HCT116 (cell line): ENCODE results near the gene PLSCR4. TPM values are rescaled to one million over a fixed set of nuclear protein-coding genes. Genes with fewer than 3 reads are reported as not detected.

ENCODE experiments used
- ATAC-seq: fragments of 200-7000 bp; cut with Tn5 transposase; 2 replicates; pipeline ENCODE4 v1.9.1; 2020; ENCODE audit warnings: mild to moderate bottlenecking, moderate library complexity
- BruUV-seq: library from RNA; stranded (reverse); fragments of 400-500 nt; replicated peaks from 2 replicates; lab custom pipeline; 2021; lab: Mats Ljungman, UMichigan
- CTCF ChIA-PET: fragments of 300-600 bp; sonication (Branson Sonifier 250); formaldehyde crosslinking; loops from one replicate; lab custom pipeline; 2021; ENCODE audit warnings: antibody characterized with exemption; lab: Charles Lee
- POLR2A ChIA-PET: fragments of 300-600, 350-600 bp; sonication (Branson Sonifier 250); formaldehyde crosslinking; loops from one replicate; lab custom pipeline; 2021; ENCODE audit warnings: antibody characterized with exemption; lab: Charles Lee
- RAD21 ChIA-PET, 2 experiments: fragments of 300-600 bp; sonication (Branson Sonifier 250); formaldehyde crosslinking; loops; one replicate each; lab custom pipeline; 2023; ENCODE audit warnings: low total read pairs in 2 of 2; ENCODE audit not compliant: uncharacterized antibody in 2 of 2, unreplicated experiment in 2 of 2, low non-redundant PET in 1 of 2; lab: Charles Lee
- DNase-seq: peaks from one replicate; pipeline ENCODE4 v3.0.0-alpha.2; 2010; ENCODE audit warnings: low read depth, low spot score
- H2AFZ ChIP-seq: fragments of 200-600 bp; shearing (Covaris generic), sonication (generic); 2 replicates; pipeline ENCODE4 v1.6.1; 2017; ENCODE audit warnings: low read depth, mixed run types, mixed read lengths, antibody characterized with exemption, low read length; ENCODE audit not compliant: poor library complexity, severe bottlenecking
- H3K27ac ChIP-seq: 2 replicates; pipeline ENCODE4 v1.5.1; 2012; ENCODE audit warnings: low read depth, low read length
- H3K27me3 ChIP-seq: fragments of 200-600 bp; sonication (generic); 2 replicates; pipeline ENCODE4 v1.6.1; 2016; ENCODE audit warnings: mixed run types, low read length, mixed read lengths; ENCODE audit not compliant: insufficient read depth
- H3K36me3 ChIP-seq, 2 experiments: fragments of 200-500 bp in 1 of 2; fragments of 200-600 bp in 1 of 2; sonication (Bioruptor generic) in 1 of 2; sonication (generic) in 1 of 2; 2 replicates each; pipeline versions ENCODE4 v1.5.1 to v1.6.1; 2014 to 2016; ENCODE audit warnings: low read length in 2 of 2, inconsistent platforms in 1 of 2, mixed read lengths in 1 of 2, mixed run types in 1 of 2; ENCODE audit not compliant: insufficient read depth in 2 of 2, control insufficient read depth in 1 of 2
- H3K4me1 ChIP-seq, 2 experiments: fragments of 200-600 bp in 1 of 2; sonication (generic) in 1 of 2; 2 replicates each; pipeline versions ENCODE4 v1.5.1 to v1.6.1; 2012 to 2017; ENCODE audit warnings: low read length in 2 of 2, inconsistent platforms in 1 of 2, mild to moderate bottlenecking in 1 of 2, mixed read lengths in 1 of 2, mixed run types in 1 of 2, moderate library complexity in 1 of 2; ENCODE audit not compliant: insufficient read depth in 2 of 2, control insufficient read depth in 1 of 2
- H3K4me2 ChIP-seq: fragments of 200-600 bp; sonication (generic); 2 replicates; pipeline ENCODE4 v1.6.1; 2017; ENCODE audit warnings: mixed run types, low read length, mixed read lengths
- H3K4me3 ChIP-seq, 2 experiments: fragments of 200-600 bp in 1 of 2; sonication (generic) in 1 of 2; replicated peaks in 1 of 2; 2 replicates each; pipeline ENCODE4 v1.5.1; 2011 to 2016; ENCODE audit warnings: low read length in 2 of 2, control low read depth in 1 of 2, low read depth in 1 of 2, mild to moderate bottlenecking in 1 of 2, mixed read lengths in 1 of 2, mixed run types in 1 of 2
- H3K79me2 ChIP-seq: fragments of 200-600 bp; sonication (generic); 2 replicates; pipeline ENCODE4 v1.6.1; 2017; ENCODE audit warnings: mild to moderate bottlenecking, mixed run types, low read length, moderate library complexity, mixed read lengths; ENCODE audit not compliant: insufficient read depth
- H3K9ac ChIP-seq: fragments of 200-600 bp; sonication (generic); 2 replicates; pipeline ENCODE4 v1.6.1; 2016; ENCODE audit warnings: low read length, mixed read lengths
- H3K9me2 ChIP-seq: fragments of 200-600 bp; sonication (generic), shearing (Covaris generic); 2 replicates; pipeline ENCODE4 v1.6.1; 2017; ENCODE audit warnings: mixed run types, mild to moderate bottlenecking, moderate library complexity; ENCODE audit not compliant: insufficient read depth
- H3K9me3 ChIP-seq, 2 experiments: fragments of 200-500 bp in 1 of 2; fragments of 200-600 bp in 1 of 2; sonication (Bioruptor generic) in 1 of 2; sonication (generic) in 1 of 2; 2 replicates each; pipeline ENCODE4 v1.6.1; 2014 to 2017; ENCODE audit warnings: low read length in 2 of 2, mixed read lengths in 2 of 2, inconsistent platforms in 1 of 2, low read depth in 1 of 2, mild to moderate bottlenecking in 1 of 2, mixed run types in 1 of 2, moderate library complexity in 1 of 2; ENCODE audit not compliant: control insufficient read depth in 1 of 2, insufficient read depth in 1 of 2
- H4K20me1 ChIP-seq: fragments of 200-600 bp; sonication (generic), shearing (Covaris generic); 2 replicates; pipeline ENCODE4 v1.6.1; 2017; ENCODE audit warnings: mixed run types, mild to moderate bottlenecking, moderate library complexity; ENCODE audit not compliant: insufficient read depth
- CBX3 ChIP-seq: IDR thresholded peaks from 2 replicates; pipeline ENCODE4 v1.6.1; 2012; ENCODE audit warnings: low read depth
- EZH2 ChIP-seq: fragments of 200-600 bp; sonication (generic); IDR thresholded peaks from 2 replicates; pipeline ENCODE4 v1.6.1; 2017; ENCODE audit warnings: antibody characterized with exemption, mixed run types
- JUND ChIP-seq: IDR thresholded peaks from 2 replicates; pipeline ENCODE4 v1.6.1; 2012
- SIN3A ChIP-seq: IDR thresholded peaks from 2 replicates; pipeline ENCODE4 v1.6.1; 2012; ENCODE audit warnings: low read depth
- SP1 ChIP-seq: IDR thresholded peaks from 2 replicates; pipeline ENCODE4 v1.6.1; 2012; ENCODE audit warnings: low read depth
- SRF ChIP-seq: IDR thresholded peaks from 2 replicates; pipeline ENCODE4 v1.6.1; 2012; ENCODE audit warnings: low read depth
- YY1 ChIP-seq: IDR thresholded peaks from 2 replicates; pipeline ENCODE4 v1.6.1; 2011; ENCODE audit warnings: low read length, low read depth, moderate library complexity, mild to moderate bottlenecking; ENCODE audit not compliant: insufficient replicate concordance; ENCODE audit errors: extremely low read depth
- intact Hi-C: fragments of 100-400 bp; cut with micrococcal nuclease; formaldehyde crosslinking; loops from 2 replicates; pipeline ENCODE4 v1.10.0; 2022
- total RNA-seq: library from RNA; stranded (reverse); gene quantifications from one replicate; pipeline ENCODE4 v1.2.1, GENCODE V29; 2021; ENCODE audit not compliant: unreplicated experiment
- TF ChIP-seq, protein P1 (sequence below): IDR thresholded peaks from 2 replicates; pipeline ENCODE4 v1.6.1; 2011; ENCODE audit warnings: mild to moderate bottlenecking, low read length, moderate library complexity; ENCODE audit not compliant: insufficient replicate concordance; ENCODE audit errors: extremely low read depth
- TF ChIP-seq, protein P2 (sequence below), 3 experiments: fragments of 200-600 bp in 1 of 3; sonication (generic) in 1 of 3; IDR thresholded peaks in 2 of 3; conservative IDR thresholded peaks in 1 of 3; 2 replicates each; pipeline ENCODE4 v1.5.1; 2012 to 2017; ENCODE audit warnings: low read depth in 2 of 3, low read length in 2 of 3, antibody characterized with exemption in 1 of 3, borderline replicate concordance in 1 of 3, control low read depth in 1 of 3, mild to moderate bottlenecking in 1 of 3, mixed read lengths in 1 of 3, mixed run types in 1 of 3, moderate library complexity in 1 of 3; ENCODE audit not compliant: insufficient read depth in 1 of 3
- TF ChIP-seq, protein P3 (sequence below): IDR thresholded peaks from 2 replicates; pipeline ENCODE4 v1.6.1; 2012

The PLSCR4 gene
- total RNA-seq, 1 experiment from 2014 or later = 4.1 TPM

DNA sequence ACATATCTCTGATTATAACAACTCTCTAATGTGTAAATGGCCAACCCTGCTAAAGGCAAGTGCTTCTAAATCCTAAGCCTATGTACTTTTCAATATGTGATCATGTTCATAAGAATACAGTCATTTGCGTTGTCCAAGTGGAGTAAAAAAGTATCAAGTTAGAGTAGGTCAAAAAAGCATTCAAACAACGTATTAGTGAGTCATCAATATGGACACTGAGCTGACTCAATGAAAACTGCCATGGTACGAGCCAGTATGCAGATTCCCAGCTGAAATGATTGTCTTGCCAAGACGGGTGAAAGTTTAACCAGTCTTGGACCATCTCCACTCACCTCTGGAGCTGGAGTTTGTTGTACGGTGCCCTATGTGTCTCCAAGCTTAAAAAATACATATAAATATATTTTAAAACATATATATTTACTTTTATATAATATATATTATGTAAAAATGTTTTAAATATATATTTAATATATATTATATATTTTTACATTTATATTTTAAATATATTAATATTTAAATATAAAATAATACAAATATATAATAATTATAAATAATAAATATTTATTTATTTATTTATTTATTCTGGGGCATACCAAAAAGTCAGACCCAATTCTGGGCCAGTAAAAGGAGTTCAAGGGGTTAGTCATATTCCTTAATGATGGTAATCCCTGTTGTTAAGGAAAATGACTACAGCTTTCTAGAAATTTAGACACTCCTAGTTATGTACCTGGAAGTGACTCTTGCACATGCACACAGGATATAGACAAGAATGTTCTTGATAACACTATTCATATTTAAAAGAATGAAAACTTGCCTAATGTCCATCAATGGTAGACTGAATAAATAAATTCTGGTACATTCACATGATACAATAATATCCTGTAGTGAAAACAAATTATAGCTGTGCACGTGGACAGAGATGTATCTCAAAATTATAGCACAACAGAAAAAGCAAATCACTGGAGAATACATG lies 27.2 kb downstream of the PLSCR4 start:
- no TSS peak for BruUV-seq
- DNase-seq = no peak
- intact Hi-C loops = loop anchor here (1.0 to 5.0 kb wide), 2 partner anchors 104 to 419 kb away; no protein-coding TSS in a partner anchor
- ATAC-seq = no peak
- Histone ChIP-seq H3K4me1 (peaks cover 5 to 14% of the 10 kb centered on the region in 2 experiments; a peak in 3 of 4 replicates), H2AFZ (peak overlapping the region; percentile 25), H3K9me3 (no peaks in the 10 kb centered on the region), H3K4me3 (no peak overlapping the region), H3K27ac (no peak overlapping the region), H4K20me1 (no peaks in the 10 kb centered on the region), H3K4me2 (peak overlapping the region; percentile 57; the same call in 1 of the 2 replicates), H3K9me2 (no peaks in the 10 kb centered on the region), H3K27me3 (no peaks in the 10 kb centered on the region), H3K9ac (no peak overlapping the region), H3K79me2 (no peaks in the 10 kb centered on the region), H3K36me3 (no peaks in the 10 kb centered on the region)
- ChIA-PET POLR2A (no interaction called here), RAD21 (interaction anchor here in 1 of 2 experiments (2.8 kb wide), 1 partner anchor 103 kb away, joined by 13 read pairs; no protein-coding TSS in a partner anchor), CTCF (interaction anchor here (4.7 kb wide), 1 partner anchor 103 kb away, joined by 42 read pairs; no protein-coding TSS in a partner anchor)
- 0 out of 2 replicates have a peak, but pooled peaks have one; percentile 9 for TF ChIP-seq JUND
- no peak for TF ChIP-seq CBX3

DNA sequence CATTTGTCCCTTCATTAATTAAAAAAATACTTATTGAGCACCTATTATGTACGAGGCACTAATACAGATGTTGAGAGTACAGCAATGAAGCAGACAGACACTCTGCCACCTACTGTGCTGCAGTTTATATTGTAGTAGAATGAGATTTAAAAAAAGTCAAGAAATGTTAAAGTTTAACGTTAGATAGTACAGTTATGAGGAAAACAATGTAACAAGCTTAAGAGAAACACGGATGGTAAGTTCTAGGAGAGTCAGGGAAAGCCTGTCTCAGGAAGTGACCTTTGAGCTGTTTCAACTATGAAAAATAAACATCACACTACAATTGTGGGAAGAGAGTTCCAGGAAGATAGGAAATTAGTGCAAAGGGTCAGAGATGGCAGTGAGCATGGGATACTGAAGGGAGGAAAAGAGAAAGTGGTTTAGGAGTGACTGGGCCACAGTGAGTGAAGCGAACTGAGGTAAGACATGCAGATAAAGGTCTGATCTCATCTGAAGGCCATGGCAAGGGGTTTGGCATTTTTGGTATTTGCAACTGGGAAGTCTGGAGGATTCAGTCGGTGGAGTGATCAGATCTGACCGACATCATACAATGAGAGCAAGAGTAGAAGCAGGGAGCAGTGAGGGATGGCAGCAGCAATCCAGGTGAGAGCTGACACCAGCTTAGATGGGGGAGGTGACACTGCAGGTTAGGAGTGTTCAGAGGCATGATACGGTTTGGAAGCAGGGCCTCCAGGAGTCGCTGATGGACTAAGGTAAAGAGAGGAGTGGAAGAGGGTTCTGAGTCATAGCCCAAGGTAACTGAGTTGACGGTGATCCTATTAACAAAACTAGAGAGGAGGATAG lies 28.5 kb downstream of the PLSCR4 start:
- Histone ChIP-seq H3K4me2 (peak overlapping the region; percentile 57), H3K36me3 (no peaks in the 10 kb centered on the region), H3K9ac (no peak overlapping the region), H2AFZ (peak overlapping the region; percentile 25), H3K9me3 (no peaks in the 10 kb centered on the region), H3K27ac (no peak overlapping the region), H4K20me1 (no peaks in the 10 kb centered on the region), H3K4me3 (no peak overlapping the region), H3K79me2 (no peaks in the 10 kb centered on the region), H3K4me1 (peaks cover 5 to 14% of the 10 kb centered on the region in 2 experiments; a peak in 3 of 4 replicates), H3K27me3 (no peaks in the 10 kb centered on the region), H3K9me2 (no peaks in the 10 kb centered on the region)
- ChIA-PET POLR2A (no interaction called here), CTCF (interaction anchor here (0.6 to 4.7 kb wide), 8 partner anchors 10 to 445 kb away, joined by 3 to 42 read pairs (median 4); no protein-coding TSS in a partner anchor), RAD21 (interaction anchor here (0.6 to 2.8 kb wide), 4 partner anchors 104 to 355 kb away, joined by 3 to 13 read pairs (median 6); no protein-coding TSS in a partner anchor)
- peak; percentile 100 for ATAC-seq
- BruUV-seq = no TSS peak
- peak; percentile 69 for DNase-seq
- intact Hi-C loops = loop anchor here (1.0 to 5.0 kb wide), 2 partner anchors 105 to 420 kb away; no protein-coding TSS in a partner anchor
- TF ChIP-seq SP1 (no peak), SRF (no peak), EZH2 (no peak), SIN3A (no peak), YY1 (peak; percentile 35)
- TF ChIP-seq, protein P1, sequence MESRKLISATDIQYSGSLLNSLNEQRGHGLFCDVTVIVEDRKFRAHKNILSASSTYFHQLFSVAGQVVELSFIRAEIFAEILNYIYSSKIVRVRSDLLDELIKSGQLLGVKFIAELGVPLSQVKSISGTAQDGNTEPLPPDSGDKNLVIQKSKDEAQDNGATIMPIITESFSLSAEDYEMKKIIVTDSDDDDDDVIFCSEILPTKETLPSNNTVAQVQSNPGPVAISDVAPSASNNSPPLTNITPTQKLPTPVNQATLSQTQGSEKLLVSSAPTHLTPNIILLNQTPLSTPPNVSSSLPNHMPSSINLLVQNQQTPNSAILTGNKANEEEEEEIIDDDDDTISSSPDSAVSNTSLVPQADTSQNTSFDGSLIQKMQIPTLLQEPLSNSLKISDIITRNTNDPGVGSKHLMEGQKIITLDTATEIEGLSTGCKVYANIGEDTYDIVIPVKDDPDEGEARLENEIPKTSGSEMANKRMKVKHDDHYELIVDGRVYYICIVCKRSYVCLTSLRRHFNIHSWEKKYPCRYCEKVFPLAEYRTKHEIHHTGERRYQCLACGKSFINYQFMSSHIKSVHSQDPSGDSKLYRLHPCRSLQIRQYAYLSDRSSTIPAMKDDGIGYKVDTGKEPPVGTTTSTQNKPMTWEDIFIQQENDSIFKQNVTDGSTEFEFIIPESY = no peak
- TF ChIP-seq, protein P2, sequence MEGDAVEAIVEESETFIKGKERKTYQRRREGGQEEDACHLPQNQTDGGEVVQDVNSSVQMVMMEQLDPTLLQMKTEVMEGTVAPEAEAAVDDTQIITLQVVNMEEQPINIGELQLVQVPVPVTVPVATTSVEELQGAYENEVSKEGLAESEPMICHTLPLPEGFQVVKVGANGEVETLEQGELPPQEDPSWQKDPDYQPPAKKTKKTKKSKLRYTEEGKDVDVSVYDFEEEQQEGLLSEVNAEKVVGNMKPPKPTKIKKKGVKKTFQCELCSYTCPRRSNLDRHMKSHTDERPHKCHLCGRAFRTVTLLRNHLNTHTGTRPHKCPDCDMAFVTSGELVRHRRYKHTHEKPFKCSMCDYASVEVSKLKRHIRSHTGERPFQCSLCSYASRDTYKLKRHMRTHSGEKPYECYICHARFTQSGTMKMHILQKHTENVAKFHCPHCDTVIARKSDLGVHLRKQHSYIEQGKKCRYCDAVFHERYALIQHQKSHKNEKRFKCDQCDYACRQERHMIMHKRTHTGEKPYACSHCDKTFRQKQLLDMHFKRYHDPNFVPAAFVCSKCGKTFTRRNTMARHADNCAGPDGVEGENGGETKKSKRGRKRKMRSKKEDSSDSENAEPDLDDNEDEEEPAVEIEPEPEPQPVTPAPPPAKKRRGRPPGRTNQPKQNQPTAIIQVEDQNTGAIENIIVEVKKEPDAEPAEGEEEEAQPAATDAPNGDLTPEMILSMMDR (IDR thresholded peaks at IDR 0.05 in 2 of 3, conservative IDR thresholded peaks at IDR 0.05 in 1 of 3; ENCODE audit: borderline replicate concordance in 1 of 3, insufficient read depth in 1 of 3, low read depth in 2 of 3, low read length in 2 of 3) = peak; percentile 53 to 67 (median 60); a peak in 5 of 6 replicates
- TF ChIP-seq, protein P3, sequence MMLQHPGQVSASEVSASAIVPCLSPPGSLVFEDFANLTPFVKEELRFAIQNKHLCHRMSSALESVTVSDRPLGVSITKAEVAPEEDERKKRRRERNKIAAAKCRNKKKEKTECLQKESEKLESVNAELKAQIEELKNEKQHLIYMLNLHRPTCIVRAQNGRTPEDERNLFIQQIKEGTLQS = no peak
